ENCODE data around the gene AGRN.
"Not testable (repeated sequence)": the region's sequence is repeated elsewhere in the genome, so short reads cannot be mapped to it uniquely, and the experiment has no call there.

AGRN gene

DNA sequence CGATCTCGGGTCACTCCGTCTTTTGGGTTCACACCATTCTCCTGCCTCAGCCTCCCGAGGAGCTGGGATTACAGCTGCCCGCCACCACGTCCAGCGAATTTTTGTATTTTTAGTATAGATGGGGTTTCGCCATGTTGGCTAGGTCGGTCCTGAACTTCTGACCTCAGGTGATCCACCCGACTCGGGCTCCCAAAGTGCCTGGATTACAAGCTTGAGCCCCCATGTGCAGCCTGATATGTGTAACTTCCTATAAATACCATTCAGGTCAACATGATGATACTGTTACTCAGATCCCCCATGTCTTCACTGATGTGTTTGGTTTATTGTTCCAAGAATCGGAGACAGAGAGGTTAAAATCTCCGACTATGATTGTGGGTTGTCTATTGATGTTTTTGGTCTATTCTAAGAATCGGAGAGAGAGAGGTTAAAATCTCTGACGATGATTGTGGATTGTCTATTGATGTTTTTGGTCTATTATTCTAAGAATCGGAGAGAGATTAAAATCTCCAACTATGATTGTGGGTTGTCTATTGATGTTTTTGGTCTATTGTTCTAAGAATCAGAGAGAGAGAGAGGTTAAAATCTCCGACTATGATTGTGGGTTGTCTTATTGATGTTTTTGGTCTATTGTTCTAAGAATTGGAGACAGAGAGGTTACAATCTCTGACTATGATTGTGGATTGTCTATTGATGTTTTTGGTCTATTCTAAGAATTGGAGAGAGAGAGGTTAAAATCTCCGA, 78.9 kb downstream of the AGRN start:
- DNase-seq, result no peak

DNA sequence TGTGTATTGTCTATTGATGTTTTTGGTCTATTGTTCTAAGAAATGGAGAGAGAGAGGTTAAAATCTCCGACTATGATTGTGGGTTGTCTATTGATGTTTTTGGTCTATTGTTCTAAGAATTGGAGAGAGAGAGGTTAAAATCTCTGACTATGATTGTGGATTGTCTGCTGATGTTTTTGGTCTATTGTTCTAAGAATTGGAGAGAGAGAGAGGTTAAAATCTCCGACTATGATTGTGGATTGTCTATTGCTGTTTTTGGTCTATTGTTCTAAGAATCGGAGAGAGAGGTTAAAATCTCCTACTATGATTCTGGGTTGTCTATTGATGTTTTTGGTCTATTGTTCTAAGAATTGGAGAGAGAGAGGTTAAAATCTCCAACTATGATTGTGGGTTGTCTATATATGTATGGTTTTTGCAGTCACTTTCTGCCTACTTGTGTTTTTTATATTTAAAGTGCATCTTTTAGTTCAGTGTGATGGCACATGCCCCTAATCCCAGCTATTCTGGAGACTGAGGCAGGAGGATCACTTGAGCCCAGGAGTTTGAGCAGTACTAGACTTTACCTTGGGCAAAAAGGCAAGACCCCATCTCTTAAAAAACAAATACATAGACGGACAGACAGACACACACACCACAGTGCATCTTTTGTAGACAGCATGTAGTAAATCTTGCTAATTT, 79.7 kb downstream of the AGRN start:
- no peak for DNase-seq

DNA sequence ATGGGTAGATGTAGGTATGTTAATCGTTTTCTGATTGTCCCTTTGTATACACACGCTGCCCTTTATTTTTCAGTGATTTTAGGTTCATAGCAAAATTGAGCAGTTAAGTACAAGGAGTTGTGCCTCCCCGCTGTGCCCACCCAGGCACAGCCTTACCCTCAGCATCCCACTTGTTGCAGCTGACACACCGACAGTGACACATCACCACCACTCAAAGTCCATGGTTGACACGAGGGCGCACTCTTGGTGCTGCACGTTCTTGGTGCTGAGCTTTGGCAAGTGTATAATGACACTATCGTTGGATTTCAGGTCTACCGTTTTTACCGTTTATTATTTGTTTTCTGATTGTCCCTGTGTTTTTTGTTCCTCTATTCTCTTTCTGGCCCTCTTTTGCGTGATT, 80.4 kb downstream of the AGRN start:
- DNase-seq, result no peak

DNA sequence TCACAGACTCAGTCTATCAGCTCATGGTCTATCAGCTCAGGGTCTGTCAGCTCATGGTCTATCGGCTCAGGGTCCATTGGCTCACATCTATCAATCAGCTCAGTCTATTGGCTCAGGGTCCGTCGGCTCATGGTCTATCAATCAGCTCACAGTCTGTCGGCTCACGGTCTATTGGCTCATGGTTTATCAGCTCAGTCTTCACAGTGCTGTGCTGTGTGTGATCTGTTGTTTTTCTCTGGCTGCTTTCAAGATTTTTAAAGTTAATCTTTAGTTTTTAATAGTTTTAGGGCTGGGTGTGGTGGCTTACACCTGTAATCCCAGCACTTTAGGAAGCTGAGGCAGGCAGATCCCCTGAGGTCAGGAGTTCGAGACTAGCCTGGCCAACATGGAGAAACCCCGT, 81.6 kb downstream of the AGRN start:
- DNase-seq, result no peak

DNA sequence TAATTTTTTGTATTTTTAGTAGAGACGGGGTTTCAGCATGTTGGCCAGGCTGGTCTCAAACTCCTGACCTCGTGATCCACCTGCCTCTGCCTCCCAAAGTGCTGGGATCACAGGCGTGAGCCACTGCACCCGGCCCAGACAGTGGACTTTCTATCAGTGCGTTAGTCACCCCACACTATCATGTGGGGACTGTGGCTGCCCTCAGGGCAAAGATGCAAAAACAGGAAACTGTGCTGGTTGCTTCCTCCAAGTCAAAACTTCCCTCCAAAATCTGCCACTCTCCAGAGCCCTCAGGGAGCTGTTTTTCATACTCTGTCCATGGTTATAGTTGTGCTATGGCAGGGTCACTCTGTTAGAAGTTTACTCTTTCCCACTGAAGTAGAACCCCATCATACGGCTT, 84.2 kb downstream of the AGRN start:
- not testable (repeated sequence) for DNase-seq

Measured in 8988T (cell line).